HCT116 (cell line): ENCODE results near the gene CHST1. TPM values are rescaled to one million over a fixed set of nuclear protein-coding genes. Genes with fewer than 3 reads are reported as not detected.

Experiments
- ATAC-seq: fragments of 200-7000 bp; cut with Tn5 transposase; 2 replicates; pipeline ENCODE4 v1.9.1; 2020; ENCODE audit warnings: mild to moderate bottlenecking, moderate library complexity
- BruUV-seq: library from RNA; stranded (reverse); fragments of 400-500 nt; replicated peaks from 2 replicates; lab custom pipeline; 2021; lab: Mats Ljungman, UMichigan
- CTCF ChIA-PET: fragments of 300-600 bp; sonication (Branson Sonifier 250); formaldehyde crosslinking; loops from one replicate; lab custom pipeline; 2021; ENCODE audit warnings: antibody characterized with exemption; lab: Charles Lee
- POLR2A ChIA-PET: fragments of 300-600, 350-600 bp; sonication (Branson Sonifier 250); formaldehyde crosslinking; loops from one replicate; lab custom pipeline; 2021; ENCODE audit warnings: antibody characterized with exemption; lab: Charles Lee
- RAD21 ChIA-PET, 2 experiments: fragments of 300-600 bp; sonication (Branson Sonifier 250); formaldehyde crosslinking; loops; one replicate each; lab custom pipeline; 2023; ENCODE audit warnings: low total read pairs in 2 of 2; ENCODE audit not compliant: uncharacterized antibody in 2 of 2, unreplicated experiment in 2 of 2, low non-redundant PET in 1 of 2; lab: Charles Lee
- DNase-seq: peaks from one replicate; pipeline ENCODE4 v3.0.0-alpha.2; 2010; ENCODE audit warnings: low read depth, low spot score
- H2AFZ ChIP-seq: fragments of 200-600 bp; shearing (Covaris generic), sonication (generic); 2 replicates; pipeline ENCODE4 v1.6.1; 2017; ENCODE audit warnings: low read depth, mixed run types, mixed read lengths, antibody characterized with exemption, low read length; ENCODE audit not compliant: poor library complexity, severe bottlenecking
- H3K27ac ChIP-seq: 2 replicates; pipeline ENCODE4 v1.5.1; 2012; ENCODE audit warnings: low read depth, low read length
- H3K27me3 ChIP-seq: fragments of 200-600 bp; sonication (generic); 2 replicates; pipeline ENCODE4 v1.6.1; 2016; ENCODE audit warnings: mixed run types, low read length, mixed read lengths; ENCODE audit not compliant: insufficient read depth
- H3K36me3 ChIP-seq, 2 experiments: fragments of 200-500 bp in 1 of 2; fragments of 200-600 bp in 1 of 2; sonication (Bioruptor generic) in 1 of 2; sonication (generic) in 1 of 2; 2 replicates each; pipeline versions ENCODE4 v1.5.1 to v1.6.1; 2014 to 2016; ENCODE audit warnings: low read length in 2 of 2, inconsistent platforms in 1 of 2, mixed read lengths in 1 of 2, mixed run types in 1 of 2; ENCODE audit not compliant: insufficient read depth in 2 of 2, control insufficient read depth in 1 of 2
- H3K4me1 ChIP-seq, 2 experiments: fragments of 200-600 bp in 1 of 2; sonication (generic) in 1 of 2; 2 replicates each; pipeline versions ENCODE4 v1.5.1 to v1.6.1; 2012 to 2017; ENCODE audit warnings: low read length in 2 of 2, inconsistent platforms in 1 of 2, mild to moderate bottlenecking in 1 of 2, mixed read lengths in 1 of 2, mixed run types in 1 of 2, moderate library complexity in 1 of 2; ENCODE audit not compliant: insufficient read depth in 2 of 2, control insufficient read depth in 1 of 2
- H3K4me2 ChIP-seq: fragments of 200-600 bp; sonication (generic); 2 replicates; pipeline ENCODE4 v1.6.1; 2017; ENCODE audit warnings: mixed run types, low read length, mixed read lengths
- H3K4me3 ChIP-seq, 2 experiments: fragments of 200-600 bp in 1 of 2; sonication (generic) in 1 of 2; replicated peaks in 1 of 2; 2 replicates each; pipeline ENCODE4 v1.5.1; 2011 to 2016; ENCODE audit warnings: low read length in 2 of 2, control low read depth in 1 of 2, low read depth in 1 of 2, mild to moderate bottlenecking in 1 of 2, mixed read lengths in 1 of 2, mixed run types in 1 of 2
- H3K79me2 ChIP-seq: fragments of 200-600 bp; sonication (generic); 2 replicates; pipeline ENCODE4 v1.6.1; 2017; ENCODE audit warnings: mild to moderate bottlenecking, mixed run types, low read length, moderate library complexity, mixed read lengths; ENCODE audit not compliant: insufficient read depth
- H3K9ac ChIP-seq: fragments of 200-600 bp; sonication (generic); 2 replicates; pipeline ENCODE4 v1.6.1; 2016; ENCODE audit warnings: low read length, mixed read lengths
- H3K9me2 ChIP-seq: fragments of 200-600 bp; sonication (generic), shearing (Covaris generic); 2 replicates; pipeline ENCODE4 v1.6.1; 2017; ENCODE audit warnings: mixed run types, mild to moderate bottlenecking, moderate library complexity; ENCODE audit not compliant: insufficient read depth
- H3K9me3 ChIP-seq, 2 experiments: fragments of 200-500 bp in 1 of 2; fragments of 200-600 bp in 1 of 2; sonication (Bioruptor generic) in 1 of 2; sonication (generic) in 1 of 2; 2 replicates each; pipeline ENCODE4 v1.6.1; 2014 to 2017; ENCODE audit warnings: low read length in 2 of 2, mixed read lengths in 2 of 2, inconsistent platforms in 1 of 2, low read depth in 1 of 2, mild to moderate bottlenecking in 1 of 2, mixed run types in 1 of 2, moderate library complexity in 1 of 2; ENCODE audit not compliant: control insufficient read depth in 1 of 2, insufficient read depth in 1 of 2
- H4K20me1 ChIP-seq: fragments of 200-600 bp; sonication (generic), shearing (Covaris generic); 2 replicates; pipeline ENCODE4 v1.6.1; 2017; ENCODE audit warnings: mixed run types, mild to moderate bottlenecking, moderate library complexity; ENCODE audit not compliant: insufficient read depth
- EZH2 ChIP-seq: fragments of 200-600 bp; sonication (generic); IDR thresholded peaks from 2 replicates; pipeline ENCODE4 v1.6.1; 2017; ENCODE audit warnings: antibody characterized with exemption, mixed run types
- POLR2A ChIP-seq: IDR thresholded peaks from 2 replicates; pipeline ENCODE4 v1.7.0; 2011; ENCODE audit warnings: borderline replicate concordance; ENCODE audit not compliant: insufficient read depth, insufficient read length; ENCODE audit errors: extremely low read depth
- intact Hi-C: fragments of 100-400 bp; cut with micrococcal nuclease; formaldehyde crosslinking; loops from 2 replicates; pipeline ENCODE4 v1.10.0; 2022
- total RNA-seq: library from RNA; stranded (reverse); gene quantifications from one replicate; pipeline ENCODE4 v1.2.1, GENCODE V29; 2021; ENCODE audit not compliant: unreplicated experiment
- TF ChIP-seq, protein P1 (sequence below): IDR thresholded peaks from 2 replicates; pipeline ENCODE4 v1.6.1; 2012; ENCODE audit warnings: low read depth
- TF ChIP-seq, protein P2 (sequence below): IDR thresholded peaks from 2 replicates; pipeline ENCODE4 v1.6.1; 2011; ENCODE audit warnings: mild to moderate bottlenecking, low read length, moderate library complexity; ENCODE audit not compliant: insufficient replicate concordance; ENCODE audit errors: extremely low read depth

The CHST1 gene
- total RNA-seq, 1 experiment from 2014 or later = 0.69 TPM

DNA sequence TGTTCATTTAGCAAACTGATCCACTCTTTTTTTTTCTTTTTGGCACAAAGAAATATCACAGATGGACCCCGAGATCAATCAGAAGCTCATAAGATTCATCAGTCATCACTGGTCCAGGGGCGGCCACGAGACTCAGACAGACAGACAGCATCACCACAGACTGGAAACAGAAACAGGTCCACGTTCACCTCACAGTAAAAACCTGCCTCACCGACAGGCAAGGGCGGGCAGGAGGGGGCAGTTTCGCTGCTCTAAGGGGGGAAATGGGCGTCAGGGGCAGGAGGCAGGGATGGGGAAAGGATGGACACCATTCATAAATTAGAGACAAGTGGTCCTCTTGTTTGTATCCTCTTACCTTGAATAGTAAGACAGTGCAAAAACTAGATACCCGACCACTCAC is 16.5 kb downstream of the CHST1 start:
- no peak for TF ChIP-seq EZH2
- TF ChIP-seq, protein P1, sequence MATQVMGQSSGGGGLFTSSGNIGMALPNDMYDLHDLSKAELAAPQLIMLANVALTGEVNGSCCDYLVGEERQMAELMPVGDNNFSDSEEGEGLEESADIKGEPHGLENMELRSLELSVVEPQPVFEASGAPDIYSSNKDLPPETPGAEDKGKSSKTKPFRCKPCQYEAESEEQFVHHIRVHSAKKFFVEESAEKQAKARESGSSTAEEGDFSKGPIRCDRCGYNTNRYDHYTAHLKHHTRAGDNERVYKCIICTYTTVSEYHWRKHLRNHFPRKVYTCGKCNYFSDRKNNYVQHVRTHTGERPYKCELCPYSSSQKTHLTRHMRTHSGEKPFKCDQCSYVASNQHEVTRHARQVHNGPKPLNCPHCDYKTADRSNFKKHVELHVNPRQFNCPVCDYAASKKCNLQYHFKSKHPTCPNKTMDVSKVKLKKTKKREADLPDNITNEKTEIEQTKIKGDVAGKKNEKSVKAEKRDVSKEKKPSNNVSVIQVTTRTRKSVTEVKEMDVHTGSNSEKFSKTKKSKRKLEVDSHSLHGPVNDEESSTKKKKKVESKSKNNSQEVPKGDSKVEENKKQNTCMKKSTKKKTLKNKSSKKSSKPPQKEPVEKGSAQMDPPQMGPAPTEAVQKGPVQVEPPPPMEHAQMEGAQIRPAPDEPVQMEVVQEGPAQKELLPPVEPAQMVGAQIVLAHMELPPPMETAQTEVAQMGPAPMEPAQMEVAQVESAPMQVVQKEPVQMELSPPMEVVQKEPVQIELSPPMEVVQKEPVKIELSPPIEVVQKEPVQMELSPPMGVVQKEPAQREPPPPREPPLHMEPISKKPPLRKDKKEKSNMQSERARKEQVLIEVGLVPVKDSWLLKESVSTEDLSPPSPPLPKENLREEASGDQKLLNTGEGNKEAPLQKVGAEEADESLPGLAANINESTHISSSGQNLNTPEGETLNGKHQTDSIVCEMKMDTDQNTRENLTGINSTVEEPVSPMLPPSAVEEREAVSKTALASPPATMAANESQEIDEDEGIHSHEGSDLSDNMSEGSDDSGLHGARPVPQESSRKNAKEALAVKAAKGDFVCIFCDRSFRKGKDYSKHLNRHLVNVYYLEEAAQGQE = no peak
- TF ChIP-seq POLR2A = no peak
- TF ChIP-seq, protein P2, sequence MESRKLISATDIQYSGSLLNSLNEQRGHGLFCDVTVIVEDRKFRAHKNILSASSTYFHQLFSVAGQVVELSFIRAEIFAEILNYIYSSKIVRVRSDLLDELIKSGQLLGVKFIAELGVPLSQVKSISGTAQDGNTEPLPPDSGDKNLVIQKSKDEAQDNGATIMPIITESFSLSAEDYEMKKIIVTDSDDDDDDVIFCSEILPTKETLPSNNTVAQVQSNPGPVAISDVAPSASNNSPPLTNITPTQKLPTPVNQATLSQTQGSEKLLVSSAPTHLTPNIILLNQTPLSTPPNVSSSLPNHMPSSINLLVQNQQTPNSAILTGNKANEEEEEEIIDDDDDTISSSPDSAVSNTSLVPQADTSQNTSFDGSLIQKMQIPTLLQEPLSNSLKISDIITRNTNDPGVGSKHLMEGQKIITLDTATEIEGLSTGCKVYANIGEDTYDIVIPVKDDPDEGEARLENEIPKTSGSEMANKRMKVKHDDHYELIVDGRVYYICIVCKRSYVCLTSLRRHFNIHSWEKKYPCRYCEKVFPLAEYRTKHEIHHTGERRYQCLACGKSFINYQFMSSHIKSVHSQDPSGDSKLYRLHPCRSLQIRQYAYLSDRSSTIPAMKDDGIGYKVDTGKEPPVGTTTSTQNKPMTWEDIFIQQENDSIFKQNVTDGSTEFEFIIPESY = no peak
- DNase-seq = no peak
- ChIA-PET CTCF (interaction anchor here (2.0 kb wide), 1 partner anchor 8 kb away, joined by 6 read pairs; no protein-coding TSS in a partner anchor), RAD21 (no interaction called here), POLR2A (no interaction called here)
- Histone ChIP-seq H3K27ac (no peak overlapping the region), H3K9me3 (no peaks in the 10 kb centered on the region), H3K4me2 (no peak overlapping the region), H3K36me3 (no peaks in the 10 kb centered on the region), H3K9ac (no peak overlapping the region), H4K20me1 (no peaks in the 10 kb centered on the region), H3K79me2 (no peaks in the 10 kb centered on the region), H3K27me3 (no peaks in the 10 kb centered on the region), H3K4me1 (no peaks in the 10 kb centered on the region), H2AFZ (no peak overlapping the region), H3K9me2 (no peaks in the 10 kb centered on the region), H3K4me3 (no peak overlapping the region)
- ATAC-seq = no peak
- no TSS peak for BruUV-seq
- intact Hi-C loops = no loop called here
